CD8-positive, alpha-beta memory T cell (primary cell): Measurements from ENCODE around the gene TRAF1. TPM values are rescaled to one million over a fixed set of nuclear protein-coding genes. Genes with fewer than 3 reads are reported as not detected.

Experiments used
- CTCF ChIA-PET: fragments of 350-600 bp; sonication (Branson Sonifier 250); formaldehyde crosslinking; loops from one replicate; lab custom pipeline; 2021; ENCODE audit warnings: antibody characterized with exemption; lab: Charles Lee
- POLR2A ChIA-PET: fragments of 350-600 bp; sonication (Branson Sonifier 250); formaldehyde crosslinking; loops from one replicate; lab custom pipeline; 2021; ENCODE audit warnings: antibody characterized with exemption; lab: Charles Lee
- DNase-seq, 5 donors: peaks; one replicate each; pipeline versions ENCODE4 v3.0.0 to v3.0.0-alpha.2; 2020 to 2022; ENCODE audit warnings: mixed read lengths in 1 of 5
- H3K27ac ChIP-seq: one replicate; pipeline ENCODE4 v1.7.0; 2013; ENCODE audit warnings: low read depth, mild to moderate bottlenecking, low read length, moderate library complexity
- H3K27me3 ChIP-seq: 2 replicates; pipeline ENCODE4 v1.7.0; 2013; ENCODE audit warnings: low read length, mild to moderate bottlenecking; ENCODE audit not compliant: insufficient read depth, poor library complexity, severe bottlenecking
- H3K36me3 ChIP-seq: 2 replicates; pipeline ENCODE4 v1.7.0; 2013; ENCODE audit warnings: mild to moderate bottlenecking, low read length, moderate library complexity; ENCODE audit not compliant: insufficient read depth
- H3K4me1 ChIP-seq: 2 replicates; pipeline ENCODE4 v1.7.0; 2013; ENCODE audit warnings: mild to moderate bottlenecking, low read length, moderate library complexity; ENCODE audit not compliant: insufficient read depth
- H3K4me3 ChIP-seq: 2 replicates; pipeline ENCODE4 v1.7.0; 2013; ENCODE audit warnings: mild to moderate bottlenecking, low read length
- H3K9me3 ChIP-seq: 2 replicates; pipeline ENCODE4 v1.7.0; 2013; ENCODE audit warnings: mild to moderate bottlenecking, low read length
- H3K27ac Mint-ChIP-seq, 8 donors: one replicate each; pipeline ENCODE4 v1.8.0; 2020 to 2021; ENCODE audit warnings: mixed read lengths in 8 of 8, mild to moderate bottlenecking in 6 of 8, inconsistent platforms in 3 of 8, moderate library complexity in 3 of 8
- H3K27me3 Mint-ChIP-seq, 2 donors: one replicate each; pipeline ENCODE4 v1.8.0; 2020 to 2021; ENCODE audit warnings: mixed read lengths in 2 of 2, mild to moderate bottlenecking in 1 of 2, moderate library complexity in 1 of 2
- H3K36me3 Mint-ChIP-seq, 3 donors: one replicate each; pipeline ENCODE4 v1.8.0; 2020 to 2021; ENCODE audit warnings: mixed read lengths in 3 of 3, inconsistent platforms in 1 of 3, mild to moderate bottlenecking in 1 of 3
- H3K4me1 Mint-ChIP-seq, 3 donors: one replicate each; pipeline ENCODE4 v1.8.0; 2020 to 2021; ENCODE audit warnings: mixed read lengths in 3 of 3, inconsistent platforms in 1 of 3, mild to moderate bottlenecking in 1 of 3
- H3K4me3 Mint-ChIP-seq, 7 donors: one replicate each; pipeline ENCODE4 v1.8.0; 2020 to 2021; ENCODE audit warnings: mixed read lengths in 7 of 7, mild to moderate bottlenecking in 6 of 7, moderate library complexity in 4 of 7, inconsistent platforms in 2 of 7
- H3K9me3 Mint-ChIP-seq, 5 donors: one replicate each; pipeline ENCODE4 v1.8.0; 2020 to 2022; ENCODE audit warnings: mixed read lengths in 5 of 5, mild to moderate bottlenecking in 3 of 5, moderate library complexity in 2 of 5, inconsistent platforms in 1 of 5
- polyA plus RNA-seq: library from polyadenylated mRNA; unstranded; fragments of 300-500 nt; fragmentation: Illumina TruSeq; gene quantifications from one replicate; pipeline ENCODE4 v1.2.3, GENCODE V29; 2021
- total RNA-seq, 2 experiments: library from RNA; stranded (reverse); gene quantifications; one replicate each; pipeline ENCODE4 v1.2.3, GENCODE V29; 2021

The TRAF1 gene
- total and polyA plus RNA-seq, 3 experiments from 2014 or later: 12.1 to 322 (median 316) TPM

DNA sequence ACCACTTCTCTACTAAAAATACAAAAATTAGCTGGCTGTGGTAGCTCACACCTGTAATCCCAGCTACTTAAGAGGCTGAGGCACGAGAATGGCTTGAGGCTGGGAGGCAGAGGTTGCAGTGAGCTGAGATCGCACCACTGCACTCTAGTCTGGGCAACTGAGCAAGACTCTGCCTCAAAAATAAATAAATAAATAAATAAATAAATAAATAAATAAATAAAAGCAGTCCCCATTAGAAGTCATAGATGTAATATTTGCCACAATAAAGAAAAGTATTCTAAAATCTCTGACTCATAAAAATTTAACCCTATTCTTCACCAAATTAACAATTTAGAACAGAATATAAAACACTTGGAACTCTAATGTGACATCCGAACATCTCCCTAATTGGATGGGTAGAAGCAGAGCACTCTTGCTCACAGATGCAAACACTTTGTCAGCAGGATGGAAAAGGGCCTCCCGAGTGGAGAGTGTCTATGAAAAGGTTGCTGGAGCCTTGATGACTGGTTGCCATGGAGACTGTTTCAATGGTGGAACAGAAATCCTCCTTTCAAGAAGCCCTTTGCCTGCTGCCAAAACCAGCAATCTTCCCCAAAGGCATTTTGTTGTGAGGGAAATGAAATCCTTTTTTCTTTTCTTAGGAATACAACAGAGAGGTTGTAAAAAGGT is 38.9 kb upstream of the TRAF1 start:
- H3K9me3 ChIP-seq: no peaks in the 10 kb centered on the region
- POLR2A ChIA-PET: no interaction called here
- no peak overlapping the region for H3K4me3 ChIP-seq
- H3K27ac ChIP-seq: no peak overlapping the region
- no peak overlapping the region for H3K27ac Mint-ChIP-seq
- peaks cover 0 to 8% (median 3%) of the 10 kb centered on the region in 3 donors for H3K36me3 Mint-ChIP-seq
- CTCF ChIA-PET: interaction anchor here (1.1 to 1.6 kb wide), 2 partner anchors 11 to 13 kb away, joined by 3 to 4 read pairs; no protein-coding TSS in a partner anchor
- no peaks in the 10 kb centered on the region for H3K27me3 Mint-ChIP-seq
- H3K36me3 ChIP-seq: no peaks in the 10 kb centered on the region
- no peak for DNase-seq
- no peaks in the 10 kb centered on the region for H3K9me3 Mint-ChIP-seq
- no peak overlapping the region for H3K4me3 Mint-ChIP-seq
- no peaks in the 10 kb centered on the region for H3K4me1 ChIP-seq
- no peaks in the 10 kb centered on the region for H3K4me1 Mint-ChIP-seq
- H3K27me3 ChIP-seq: no peaks in the 10 kb centered on the region

GRCh38 chr9:120961936-120962335 is 35.3 kb upstream of the TRAF1 start:
- CTCF ChIA-PET: interaction anchor here (1.1 kb wide), 1 partner anchor 93 kb away, joined by 3 read pairs; no protein-coding TSS in a partner anchor
- H3K36me3 ChIP-seq: no peaks in the 10 kb centered on the region
- no peak overlapping the region for H3K27ac ChIP-seq
- Mint-ChIP-seq H3K27me3 (no peaks in the 10 kb centered on the region), H3K4me3 (no peak overlapping the region), H3K36me3 (peaks cover 0 to 9% (median 3%) of the 10 kb centered on the region in 3 donors), H3K4me1 (no peaks in the 10 kb centered on the region), H3K9me3 (no peaks in the 10 kb centered on the region), H3K27ac (no peak overlapping the region)
- no peak overlapping the region for H3K4me3 ChIP-seq
- no peaks in the 10 kb centered on the region for H3K9me3 ChIP-seq
- DNase-seq: no peak
- POLR2A ChIA-PET: no interaction called here
- H3K4me1 ChIP-seq: no peaks in the 10 kb centered on the region
- H3K27me3 ChIP-seq: no peaks in the 10 kb centered on the region

DNA sequence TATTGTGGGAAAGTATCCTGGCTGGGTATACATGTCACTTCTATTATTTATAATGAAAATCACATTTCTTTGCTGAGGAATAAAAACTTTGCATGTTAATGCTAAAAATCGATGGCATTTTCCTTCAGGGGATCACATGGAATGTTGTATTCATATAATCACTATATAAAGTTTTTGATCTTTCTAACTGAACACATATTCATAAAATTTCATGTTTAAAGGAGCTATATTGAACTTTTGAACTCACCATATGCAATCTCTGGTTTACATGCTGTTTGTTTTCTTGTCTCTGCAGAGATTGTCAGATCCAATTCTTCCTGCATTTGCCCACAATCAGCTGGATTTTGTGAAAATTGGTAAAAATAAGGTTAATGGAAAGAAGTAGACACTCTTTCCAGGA is 33.4 kb upstream of the TRAF1 start:
- Mint-ChIP-seq H3K27ac (no peak overlapping the region), H3K4me1 (no peaks in the 10 kb centered on the region), H3K27me3 (no peaks in the 10 kb centered on the region), H3K4me3 (no peak overlapping the region), H3K36me3 (peaks cover 0 to 6% (median 3%) of the 10 kb centered on the region in 3 donors), H3K9me3 (no peaks in the 10 kb centered on the region)
- no peak for DNase-seq
- H3K9me3 ChIP-seq: no peaks in the 10 kb centered on the region
- POLR2A ChIA-PET: no interaction called here
- no peaks in the 10 kb centered on the region for H3K4me1 ChIP-seq
- no peak overlapping the region for H3K4me3 ChIP-seq
- H3K27ac ChIP-seq: no peak overlapping the region
- H3K36me3 ChIP-seq: no peaks in the 10 kb centered on the region
- CTCF ChIA-PET: interaction anchor here (0.9 to 1.4 kb wide), 2 partner anchors 22 to 100 kb away, joined by 3 to 4 read pairs; no protein-coding TSS in a partner anchor
- no peaks in the 10 kb centered on the region for H3K27me3 ChIP-seq

- no peaks in the 10 kb centered on the region for H3K9me3 ChIP-seq
- H3K36me3 Mint-ChIP-seq: peaks cover 0 to 2% (median 0%) of the 10 kb centered on the region in 3 donors
- DNase-seq: no peak
- ChIA-PET POLR2A (no interaction called here), CTCF (no interaction called here)
- H3K4me3 Mint-ChIP-seq: no peak overlapping the region
- no peaks in the 10 kb centered on the region for H3K4me1 ChIP-seq
- no peaks in the 10 kb centered on the region for H3K27me3 Mint-ChIP-seq
- H3K36me3 ChIP-seq: no peaks in the 10 kb centered on the region
- no peak overlapping the region for H3K27ac Mint-ChIP-seq
- H3K4me1 Mint-ChIP-seq: no peaks in the 10 kb centered on the region
- H3K27ac ChIP-seq: no peak overlapping the region
- no peaks in the 10 kb centered on the region for H3K9me3 Mint-ChIP-seq
- no peak overlapping the region for H3K4me3 ChIP-seq
- H3K27me3 ChIP-seq: no peaks in the 10 kb centered on the region
These were observed 30.3 kb upstream of the TRAF1 start for GRCh38 chr9:120956862-120957261.

- no peak for DNase-seq
- Mint-ChIP-seq H3K27ac (no peak overlapping the region), H3K4me3 (no peak overlapping the region), H3K9me3 (no peaks in the 10 kb centered on the region), H3K36me3 (no peaks in the 10 kb centered on the region), H3K27me3 (no peaks in the 10 kb centered on the region), H3K4me1 (no peaks in the 10 kb centered on the region)
- Histone ChIP-seq H3K27me3 (no peaks in the 10 kb centered on the region), H3K9me3 (no peaks in the 10 kb centered on the region), H3K4me1 (no peaks in the 10 kb centered on the region), H3K27ac (no peak overlapping the region), H3K4me3 (no peak overlapping the region), H3K36me3 (no peaks in the 10 kb centered on the region)
- POLR2A ChIA-PET: interaction anchor here (0.6 kb wide), 1 partner anchor 119 kb away, joined by 9 read pairs; no protein-coding TSS in a partner anchor
- CTCF ChIA-PET: interaction anchor here (1.0 kb wide), 1 partner anchor 12 kb away, joined by 3 read pairs; no protein-coding TSS in a partner anchor
These were observed 25.5 kb upstream of the TRAF1 start for GRCh38 chr9:120951960-120952618.

DNA sequence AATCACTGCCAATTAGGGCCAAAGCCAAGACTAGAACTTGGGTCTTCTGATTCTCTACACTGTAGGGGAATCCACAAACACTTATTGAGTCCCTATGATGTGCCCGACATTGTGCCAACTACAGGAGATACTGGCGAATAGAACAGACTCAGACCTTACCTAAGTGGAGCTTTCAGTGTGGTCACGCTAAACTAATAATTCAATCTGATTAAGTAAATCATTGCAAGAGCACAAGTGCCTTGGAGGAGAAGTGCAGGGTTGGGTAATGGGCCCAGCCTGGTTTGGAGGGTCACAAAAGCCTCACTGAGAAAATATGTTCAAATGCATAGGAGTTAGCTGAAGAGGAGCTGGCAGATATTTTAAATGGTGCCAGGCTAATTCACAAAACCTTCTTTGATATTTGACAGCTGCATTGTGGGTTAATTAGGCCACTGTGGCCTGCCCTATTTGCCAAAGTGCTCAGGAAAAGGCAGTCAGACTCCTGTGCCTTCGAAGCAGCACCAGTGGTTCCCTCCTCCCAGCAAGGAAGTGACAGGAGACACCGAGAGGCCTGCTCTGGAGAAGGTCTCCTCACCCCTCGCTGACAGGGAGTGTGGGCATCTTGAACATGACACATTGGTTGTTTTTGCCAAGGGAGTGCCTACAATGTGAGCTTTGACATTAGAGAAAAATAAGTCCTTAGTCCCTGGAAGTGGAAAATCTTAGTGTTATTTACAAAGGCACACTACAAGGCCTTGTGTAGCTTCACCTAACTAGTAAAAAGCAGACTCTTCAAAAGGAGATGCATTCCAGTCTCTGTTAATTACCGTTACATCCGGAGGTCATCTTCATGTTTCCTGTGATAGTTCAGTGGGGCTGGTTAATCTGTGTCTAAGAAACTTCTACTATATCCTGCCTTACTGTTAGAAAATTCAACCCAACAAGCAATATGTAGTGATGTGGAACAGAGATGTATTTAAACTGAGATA is 24.1 kb upstream of the TRAF1 start:
- H3K4me1 ChIP-seq: no peaks in the 10 kb centered on the region
- Mint-ChIP-seq H3K4me1 (no peaks in the 10 kb centered on the region), H3K9me3 (no peaks in the 10 kb centered on the region), H3K4me3 (no peak overlapping the region), H3K27ac (no peak overlapping the region), H3K36me3 (no peaks in the 10 kb centered on the region), H3K27me3 (no peaks in the 10 kb centered on the region)
- H3K9me3 ChIP-seq: no peaks in the 10 kb centered on the region
- H3K27me3 ChIP-seq: no peaks in the 10 kb centered on the region
- DNase-seq: no peak
- POLR2A ChIA-PET: interaction anchor here (0.6 kb wide), 1 partner anchor 60 kb away, joined by 5 read pairs; no protein-coding TSS in a partner anchor
- CTCF ChIA-PET: interaction anchor here (1.1 kb wide), 1 partner anchor 15 kb away, joined by 4 read pairs; no protein-coding TSS in a partner anchor
- H3K4me3 ChIP-seq: no peak overlapping the region
- H3K36me3 ChIP-seq: no peaks in the 10 kb centered on the region
- H3K27ac ChIP-seq: no peak overlapping the region

DNA sequence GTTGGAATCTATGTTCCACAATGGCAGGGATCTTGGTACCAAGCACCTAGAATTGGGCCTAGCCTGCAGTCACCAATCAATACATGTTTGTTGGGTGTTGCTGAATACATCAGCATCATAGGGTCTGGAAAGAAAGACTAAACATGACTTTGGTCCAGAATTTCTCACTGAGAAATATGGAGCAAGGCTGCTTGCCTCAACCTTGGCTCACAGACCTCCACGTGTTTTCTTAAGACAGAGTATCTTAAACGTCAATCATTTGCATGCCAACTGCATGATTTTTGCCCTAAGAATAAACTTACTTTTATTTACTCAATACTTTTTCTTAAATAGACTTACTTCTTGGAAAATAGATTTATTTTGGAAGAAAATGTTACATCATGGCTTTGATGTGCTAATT is 22.7 kb upstream of the TRAF1 start:
- Mint-ChIP-seq H3K4me1 (no peaks in the 10 kb centered on the region), H3K9me3 (no peaks in the 10 kb centered on the region), H3K27ac (no peak overlapping the region), H3K4me3 (no peak overlapping the region), H3K36me3 (no peaks in the 10 kb centered on the region), H3K27me3 (no peaks in the 10 kb centered on the region)
- H3K27ac ChIP-seq: no peak overlapping the region
- H3K36me3 ChIP-seq: no peaks in the 10 kb centered on the region
- ChIA-PET POLR2A (no interaction called here), CTCF (no interaction called here)
- no peak for DNase-seq
- H3K9me3 ChIP-seq: no peaks in the 10 kb centered on the region
- H3K4me3 ChIP-seq: no peak overlapping the region
- no peaks in the 10 kb centered on the region for H3K4me1 ChIP-seq
- no peaks in the 10 kb centered on the region for H3K27me3 ChIP-seq
